Measurements from ENCODE around the gene ARID5B.

DNA sequence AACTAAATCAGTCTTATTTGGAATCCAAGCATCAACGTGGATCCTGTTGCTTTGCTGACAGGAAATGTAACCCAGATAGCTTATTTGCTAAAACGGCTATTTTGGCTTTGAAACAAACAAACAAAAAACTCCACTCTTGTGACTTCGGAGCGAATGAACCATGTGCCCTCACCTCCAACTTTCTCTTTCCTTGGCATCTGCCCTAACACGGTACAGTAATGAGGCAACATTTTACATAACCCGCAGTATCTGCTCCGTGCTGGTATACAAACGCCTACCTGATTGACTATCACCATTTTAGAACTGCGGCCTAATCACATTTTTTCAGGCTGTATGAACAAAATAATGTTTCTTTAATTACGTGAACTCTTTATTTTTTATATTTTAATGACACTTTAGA lies 37.5 kb upstream of the ARID5B start:
- TF ChIP-seq, protein P1, sequence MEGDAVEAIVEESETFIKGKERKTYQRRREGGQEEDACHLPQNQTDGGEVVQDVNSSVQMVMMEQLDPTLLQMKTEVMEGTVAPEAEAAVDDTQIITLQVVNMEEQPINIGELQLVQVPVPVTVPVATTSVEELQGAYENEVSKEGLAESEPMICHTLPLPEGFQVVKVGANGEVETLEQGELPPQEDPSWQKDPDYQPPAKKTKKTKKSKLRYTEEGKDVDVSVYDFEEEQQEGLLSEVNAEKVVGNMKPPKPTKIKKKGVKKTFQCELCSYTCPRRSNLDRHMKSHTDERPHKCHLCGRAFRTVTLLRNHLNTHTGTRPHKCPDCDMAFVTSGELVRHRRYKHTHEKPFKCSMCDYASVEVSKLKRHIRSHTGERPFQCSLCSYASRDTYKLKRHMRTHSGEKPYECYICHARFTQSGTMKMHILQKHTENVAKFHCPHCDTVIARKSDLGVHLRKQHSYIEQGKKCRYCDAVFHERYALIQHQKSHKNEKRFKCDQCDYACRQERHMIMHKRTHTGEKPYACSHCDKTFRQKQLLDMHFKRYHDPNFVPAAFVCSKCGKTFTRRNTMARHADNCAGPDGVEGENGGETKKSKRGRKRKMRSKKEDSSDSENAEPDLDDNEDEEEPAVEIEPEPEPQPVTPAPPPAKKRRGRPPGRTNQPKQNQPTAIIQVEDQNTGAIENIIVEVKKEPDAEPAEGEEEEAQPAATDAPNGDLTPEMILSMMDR (conservative IDR thresholded peaks at IDR 0.05 in 1 of 2, IDR thresholded peaks at IDR 0.05 in 1 of 2; ENCODE audit: extremely low read depth in 1 of 2, insufficient read depth in 1 of 2, low read depth in 1 of 2, low read length in 2 of 2), result no peak
- TF ChIP-seq EZH2 (IDR thresholded peaks at IDR 0.05; ENCODE audit: borderline replicate concordance, low read length), result no peak

Data from mammary epithelial cell (primary cell).